Calu3 (cell line): ENCODE results near the gene KPNA5. TPM values are rescaled to one million over a fixed set of nuclear protein-coding genes. Genes with fewer than 3 reads are reported as not detected.

ENCODE experiments used
- BruUV-seq: library from RNA; stranded (reverse); fragments of 400-500 nt; replicated peaks from 2 replicates; lab custom pipeline; 2021; lab: Mats Ljungman, UMichigan
- CTCF ChIA-PET: fragments of 300-600 bp; sonication (Branson Sonifier 250); formaldehyde crosslinking; loops from one replicate; lab custom pipeline; 2022; ENCODE audit warnings: antibody characterized with exemption; lab: Charles Lee
- DNase-seq: peaks from one replicate; pipeline ENCODE4 v3.0.0; 2022
- H3K27ac Mint-ChIP-seq: one replicate; pipeline ENCODE4 v1.8.0; 2022; ENCODE audit warnings: mixed read lengths; ENCODE audit not compliant: unreplicated experiment
- H3K27me3 Mint-ChIP-seq: one replicate; pipeline ENCODE4 v1.8.0; 2022; ENCODE audit warnings: mixed read lengths; ENCODE audit not compliant: unreplicated experiment
- H3K36me3 Mint-ChIP-seq: one replicate; pipeline ENCODE4 v1.8.0; 2022; ENCODE audit warnings: mild to moderate bottlenecking, moderate library complexity, mixed read lengths; ENCODE audit not compliant: insufficient read depth, unreplicated experiment
- H3K4me1 Mint-ChIP-seq: one replicate; pipeline ENCODE4 v1.8.0; 2022; ENCODE audit warnings: mild to moderate bottlenecking, low read depth, mixed read lengths; ENCODE audit not compliant: unreplicated experiment
- H3K4me3 Mint-ChIP-seq: one replicate; pipeline ENCODE4 v1.8.0; 2022; ENCODE audit warnings: mild to moderate bottlenecking, low read depth, moderate library complexity, mixed read lengths; ENCODE audit not compliant: unreplicated experiment
- H3K9me3 Mint-ChIP-seq: one replicate; pipeline ENCODE4 v1.8.0; 2022; ENCODE audit warnings: low read depth, mixed read lengths; ENCODE audit not compliant: unreplicated experiment
- CTCF ChIP-seq: fragments of 200-600 bp; IDR thresholded peaks from one replicate; pipeline ENCODE4 v1.8.0; 2022; ENCODE audit warnings: antibody characterized with exemption; ENCODE audit not compliant: unreplicated experiment
- intact Hi-C: fragments of 100-400 bp; cut with micrococcal nuclease; formaldehyde crosslinking; loops from one replicate; pipeline ENCODE4 v1.10.0; 2022; ENCODE audit not compliant: unreplicated experiment
- total RNA-seq: library from RNA; stranded (reverse); gene quantifications from 2 replicates; pipeline ENCODE4 v1.2.3, GENCODE V29; 2022

KPNA5 gene
- total RNA-seq, 1 experiment from 2014 or later, result 9.2 TPM

- no peak for TF ChIP-seq CTCF
- CTCF ChIA-PET, result no interaction called here
- BruUV-seq, result no TSS peak
- H3K4me1 Mint-ChIP-seq, result no peaks in the 10 kb centered on the region
- H3K27ac Mint-ChIP-seq, result no peak overlapping the region
- H3K9me3 Mint-ChIP-seq, result no peaks in the 10 kb centered on the region
- intact Hi-C loops, result loop anchor here (5.0 kb wide), 1 partner anchor 550 kb away; no protein-coding TSS in a partner anchor
- H3K36me3 Mint-ChIP-seq, result no peaks in the 10 kb centered on the region
- DNase-seq, result no peak
- H3K4me3 Mint-ChIP-seq, result no peak overlapping the region
- no peaks in the 10 kb centered on the region for H3K27me3 Mint-ChIP-seq
These were observed 91.4 kb downstream of the KPNA5 start for GRCh38 chr6:116772450-116772849.

DNA sequence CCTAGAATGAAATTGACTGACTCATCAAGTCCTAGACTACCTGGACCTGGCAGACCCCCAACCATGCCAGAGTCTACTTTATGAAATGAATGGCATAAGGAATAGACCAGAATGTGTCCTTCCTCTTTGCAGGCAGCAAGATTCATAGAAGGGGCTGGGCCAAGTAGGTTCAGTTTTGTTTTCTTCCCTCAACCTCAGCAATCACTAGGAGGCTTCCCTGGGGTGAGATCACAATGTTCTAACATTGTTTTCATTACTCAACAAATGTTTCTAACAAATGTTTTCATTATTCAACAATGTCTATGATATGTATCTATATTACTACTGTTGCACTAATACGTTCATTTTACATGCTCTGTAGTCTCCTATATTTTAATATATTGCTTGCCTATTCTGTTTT lies 92.9 kb downstream of the KPNA5 start:
- CTCF ChIA-PET, result no interaction called here
- H3K36me3 Mint-ChIP-seq, result no peaks in the 10 kb centered on the region
- no peak for DNase-seq
- intact Hi-C loops, result loop anchor here (5.0 kb wide), 1 partner anchor 548 kb away; no protein-coding TSS in a partner anchor
- H3K9me3 Mint-ChIP-seq, result no peaks in the 10 kb centered on the region
- no peak for TF ChIP-seq CTCF
- no peaks in the 10 kb centered on the region for H3K4me1 Mint-ChIP-seq
- H3K27ac Mint-ChIP-seq, result no peak overlapping the region
- no peaks in the 10 kb centered on the region for H3K27me3 Mint-ChIP-seq
- BruUV-seq, result no TSS peak
- no peak overlapping the region for H3K4me3 Mint-ChIP-seq

DNA sequence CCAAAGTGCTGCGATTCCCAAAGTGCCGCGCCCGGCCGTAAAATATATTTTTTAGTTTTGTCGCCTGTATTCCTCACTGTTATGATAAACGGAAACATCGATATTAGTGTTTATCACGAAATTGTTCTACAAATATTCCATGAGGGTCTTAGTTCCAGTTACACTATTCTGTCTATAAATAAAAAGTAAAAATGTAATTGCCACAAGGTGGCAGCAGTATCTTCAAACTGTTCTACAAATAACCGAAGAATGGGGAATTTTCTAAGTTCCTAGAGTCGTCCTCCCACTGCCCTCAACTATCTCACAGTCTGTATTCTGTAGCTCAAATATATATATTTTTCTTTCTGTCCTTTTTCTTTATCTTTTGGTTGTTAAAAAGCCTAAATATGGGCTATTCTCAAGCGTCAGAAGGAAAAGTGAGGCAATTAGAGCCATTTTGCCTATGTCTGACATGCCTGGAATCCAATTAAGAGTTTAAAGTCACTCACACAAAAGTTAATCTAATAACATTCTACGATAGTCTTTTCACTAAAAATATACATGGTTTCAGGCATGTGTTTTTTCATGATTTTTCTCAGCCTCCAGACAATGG lies 98.7 kb downstream of the KPNA5 start:
- intact Hi-C loops, result loop anchor here (1.0 to 5.0 kb wide), 3 partner anchors 68 to 538 kb away; no protein-coding TSS in a partner anchor
- BruUV-seq, result no TSS peak
- Mint-ChIP-seq H3K36me3 (no peaks in the 10 kb centered on the region), H3K4me1 (no peaks in the 10 kb centered on the region), H3K4me3 (no peak overlapping the region), H3K9me3 (no peaks in the 10 kb centered on the region), H3K27me3 (no peaks in the 10 kb centered on the region), H3K27ac (no peak overlapping the region)
- no peak for TF ChIP-seq CTCF
- CTCF ChIA-PET, result no interaction called here
- DNase-seq, result peak; percentile 2

- CTCF ChIA-PET, result no interaction called here
- H3K36me3 Mint-ChIP-seq, result no peaks in the 10 kb centered on the region
- intact Hi-C loops, result loop anchor here (5.0 kb wide), 1 partner anchor 533 kb away; no protein-coding TSS in a partner anchor
- no peaks in the 10 kb centered on the region for H3K27me3 Mint-ChIP-seq
- no peaks in the 10 kb centered on the region for H3K9me3 Mint-ChIP-seq
- TF ChIP-seq CTCF, result no peak
- H3K4me3 Mint-ChIP-seq, result no peak overlapping the region
- no TSS peak for BruUV-seq
- no peak overlapping the region for H3K27ac Mint-ChIP-seq
- no peaks in the 10 kb centered on the region for H3K4me1 Mint-ChIP-seq
- no peak for DNase-seq
These were observed 102.8 kb downstream of the KPNA5 start for GRCh38 chr6:116783852-116784251.

Other genes with a start within 250 kb of the KPNA5 start
- gene CALHM6, start 219.8 kb upstream of the KPNA5 start, total RNA-seq, result 1.4 TPM in 1 of 2 replicates, not detected in the other
- 0.05 TPM in 1 of 2 replicates, not detected in the other for gene CALHM5, start 169.6 kb upstream of the KPNA5 start, total RNA-seq
- not detected in 2 replicates for gene TRAPPC3L, start 135.5 kb upstream of the KPNA5 start, total RNA-seq
- gene CALHM4, start 127.5 kb upstream of the KPNA5 start, total RNA-seq, result not detected in 2 replicates
- gene RWDD1, start 109.7 kb upstream of the KPNA5 start, total RNA-seq, result 22.5 and 29.5 TPM in 2 replicates
- gene RSPH4A, start 64.7 kb upstream of the KPNA5 start, total RNA-seq, result 0.21 and 0.22 TPM in 2 replicates
- 12.8 and 14.7 TPM in 2 replicates for gene ZUP1, start 12.4 kb upstream of the KPNA5 start, total RNA-seq
- gene FAM162B, start 84.5 kb downstream of the KPNA5 start, total RNA-seq, result not detected in 2 replicates
- not detected in 2 replicates for gene GPRC6A, start 147.9 kb downstream of the KPNA5 start, total RNA-seq
- not detected in 2 replicates for gene RFX6, start 196.0 kb downstream of the KPNA5 start, total RNA-seq